G401.6 (cell line): ENCODE data around the gene LDHB.
"Not testable (repeated sequence)": the region's sequence is repeated elsewhere in the genome, so short reads cannot be mapped to it uniquely, and the experiment has no call there.

Experiments used
- FAIRE-seq: peaks from 2 replicates; lab custom pipeline; 2012; peaks lifted over from hg19 to GRCh38; lab: Jason Lieb, UNC

Gene LDHB

GRCh38 chr12:21657326-21658077 lies at the start of gene LDHB:
Gene LDHB (minus strand): TSS chr12:21657842. CDS start chr12:21654671, 3,171 bp downstream.
- peak; percentile 98 for FAIRE-seq

DNA sequence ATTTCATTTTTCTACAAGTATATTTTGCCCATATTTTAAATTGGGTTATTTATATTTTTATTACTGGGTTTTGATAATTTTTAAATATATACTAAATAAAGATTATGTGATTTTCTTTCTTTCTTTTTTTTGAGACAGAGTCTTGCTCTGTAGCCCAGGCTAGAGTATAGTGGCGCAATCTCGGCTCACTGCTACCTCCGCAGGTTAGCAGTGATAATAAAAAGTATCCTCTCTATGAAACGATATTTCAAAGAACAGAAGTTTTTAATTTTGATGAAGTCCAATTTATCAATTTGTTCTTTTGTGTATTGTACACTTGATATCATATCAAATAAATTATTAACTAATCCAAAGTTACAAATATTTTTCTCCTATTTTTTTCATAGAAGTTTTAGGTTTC lies 47.2 kb upstream of the LDHB start:
- FAIRE-seq: no peak

- no peak for FAIRE-seq
Observed at GRCh38 chr12:21699851-21700250, 42.2 kb upstream of the LDHB start.

- peak; percentile 96 for FAIRE-seq
Observed at GRCh38 chr12:21697904-21698630, 40.4 kb upstream of the LDHB start.

DNA sequence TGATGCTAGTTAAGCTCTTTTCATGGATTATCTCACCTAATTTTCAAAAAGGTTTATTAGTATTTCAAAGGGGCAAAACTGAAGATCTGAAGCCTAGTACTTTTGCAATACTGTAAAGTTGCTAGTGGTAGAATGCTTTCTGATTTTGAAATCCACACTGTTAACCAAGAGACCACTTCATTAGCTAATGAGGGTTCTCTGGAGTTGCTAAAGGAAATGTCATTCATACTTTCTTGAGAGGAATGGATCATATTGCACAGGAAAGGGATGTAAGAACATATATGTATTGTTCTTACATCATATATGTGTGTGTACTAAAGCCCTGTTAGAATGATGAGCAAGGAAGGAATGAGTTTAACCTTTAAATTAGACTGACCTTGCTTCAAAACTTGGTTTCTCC lies 39.0 kb upstream of the LDHB start:
- no peak for FAIRE-seq

- FAIRE-seq: no peak
Observed at GRCh38 chr12:21695986-21696385, 38.3 kb upstream of the LDHB start.

- FAIRE-seq: no peak
Observed at GRCh38 chr12:21694660-21695059, 37.0 kb upstream of the LDHB start.

DNA sequence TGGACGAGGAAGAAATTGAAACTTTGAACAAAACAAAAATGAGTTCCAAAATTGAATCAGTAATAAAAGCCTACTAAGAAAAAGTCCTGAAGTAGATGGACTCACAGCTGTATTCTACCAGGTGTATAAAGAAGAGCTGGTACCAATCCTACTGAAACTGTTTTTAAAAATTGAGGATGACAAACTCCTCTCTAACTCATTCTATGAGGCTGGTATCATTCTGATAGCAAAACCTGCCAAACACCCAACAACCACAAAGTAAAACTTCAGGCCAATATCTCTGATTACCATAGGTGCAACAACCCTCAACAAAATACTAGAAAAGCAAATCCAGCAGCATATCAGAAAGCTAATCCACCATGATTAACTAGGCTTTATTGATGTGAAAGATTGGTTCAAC lies 33.9 kb upstream of the LDHB start:
- no peak for FAIRE-seq

DNA sequence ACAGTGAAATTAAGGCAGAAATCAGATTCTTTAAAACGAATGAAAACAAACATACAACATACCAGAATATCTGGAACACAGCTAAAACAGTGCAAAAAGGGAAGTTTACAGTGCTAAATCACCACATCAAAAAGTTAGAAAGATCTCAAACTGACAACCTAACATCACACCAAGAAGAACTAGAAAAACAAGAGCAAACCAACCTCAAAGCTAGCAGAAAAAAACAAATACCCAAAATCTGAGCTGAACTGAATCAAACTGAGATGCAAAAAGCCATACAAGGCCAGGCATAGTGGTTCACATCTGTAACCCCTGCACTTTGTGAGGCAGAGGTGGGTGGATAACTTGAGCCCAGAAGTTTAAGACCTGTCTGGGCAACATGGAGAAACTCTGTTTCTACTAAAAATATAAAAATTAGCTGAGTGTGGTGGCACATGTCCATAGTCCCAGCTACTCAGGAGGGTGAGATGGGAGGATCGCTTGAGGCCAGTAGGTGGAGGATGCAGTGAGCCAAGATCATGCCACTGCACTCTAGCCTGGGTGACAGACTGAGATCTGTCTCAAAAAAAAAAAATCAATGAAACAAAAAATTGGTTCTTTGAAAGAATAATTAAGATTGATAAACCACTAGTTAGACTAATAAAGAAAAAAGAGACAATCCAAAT lies 33.2 kb upstream of the LDHB start:
- FAIRE-seq: no peak

- FAIRE-seq: no peak
Observed at GRCh38 chr12:21683115-21683514, 25.5 kb upstream of the LDHB start.

- no peak for FAIRE-seq
Observed at GRCh38 chr12:21678959-21679358, 21.3 kb upstream of the LDHB start.

GRCh38 chr12:21677622-21678277 lies 20.1 kb upstream of the LDHB start:
- FAIRE-seq: no peak

DNA sequence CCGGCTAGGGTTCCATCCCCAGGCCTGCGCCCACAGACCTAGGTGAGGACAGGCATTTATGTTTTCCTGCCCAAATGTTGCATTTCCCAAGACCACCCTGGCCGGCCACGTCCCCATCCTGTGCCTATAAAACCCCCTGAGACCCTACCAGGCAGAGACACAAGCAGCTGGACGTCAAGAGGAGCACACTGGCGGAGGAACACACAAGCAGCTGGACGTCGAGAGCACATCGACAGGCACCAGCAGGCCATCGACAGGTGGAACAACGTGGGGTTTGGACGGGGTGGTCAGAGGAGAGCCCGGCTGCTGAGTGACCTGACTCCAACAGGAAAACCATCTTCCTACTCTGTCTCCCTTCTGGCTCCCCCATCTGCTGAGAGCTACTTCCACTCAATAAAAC lies 19.6 kb upstream of the LDHB start:
- no peak for FAIRE-seq

- no peak for FAIRE-seq
Observed at GRCh38 chr12:21676776-21677175, 19.1 kb upstream of the LDHB start.

- FAIRE-seq: no peak
Observed at GRCh38 chr12:21675641-21676040, 18.0 kb upstream of the LDHB start.

DNA sequence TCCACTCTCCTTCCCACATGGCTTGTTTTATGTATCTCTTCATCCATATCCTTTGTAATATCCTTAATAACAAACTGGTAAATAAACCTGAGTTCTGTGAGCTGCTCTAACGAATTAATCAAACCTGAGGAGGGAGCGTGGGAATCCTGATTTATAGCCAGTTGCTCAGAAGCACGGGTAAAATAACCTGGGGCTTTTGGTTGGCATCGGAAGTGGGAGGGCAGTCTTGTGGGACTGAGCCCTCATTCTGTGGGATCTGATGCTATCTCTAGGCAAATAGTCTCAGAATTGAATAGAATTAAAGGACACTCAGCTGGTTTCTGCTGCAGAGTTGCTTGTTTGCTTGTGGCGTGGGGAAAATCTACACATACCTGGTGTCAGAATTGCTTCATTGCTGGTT lies 17.5 kb upstream of the LDHB start:
- FAIRE-seq: no peak

DNA sequence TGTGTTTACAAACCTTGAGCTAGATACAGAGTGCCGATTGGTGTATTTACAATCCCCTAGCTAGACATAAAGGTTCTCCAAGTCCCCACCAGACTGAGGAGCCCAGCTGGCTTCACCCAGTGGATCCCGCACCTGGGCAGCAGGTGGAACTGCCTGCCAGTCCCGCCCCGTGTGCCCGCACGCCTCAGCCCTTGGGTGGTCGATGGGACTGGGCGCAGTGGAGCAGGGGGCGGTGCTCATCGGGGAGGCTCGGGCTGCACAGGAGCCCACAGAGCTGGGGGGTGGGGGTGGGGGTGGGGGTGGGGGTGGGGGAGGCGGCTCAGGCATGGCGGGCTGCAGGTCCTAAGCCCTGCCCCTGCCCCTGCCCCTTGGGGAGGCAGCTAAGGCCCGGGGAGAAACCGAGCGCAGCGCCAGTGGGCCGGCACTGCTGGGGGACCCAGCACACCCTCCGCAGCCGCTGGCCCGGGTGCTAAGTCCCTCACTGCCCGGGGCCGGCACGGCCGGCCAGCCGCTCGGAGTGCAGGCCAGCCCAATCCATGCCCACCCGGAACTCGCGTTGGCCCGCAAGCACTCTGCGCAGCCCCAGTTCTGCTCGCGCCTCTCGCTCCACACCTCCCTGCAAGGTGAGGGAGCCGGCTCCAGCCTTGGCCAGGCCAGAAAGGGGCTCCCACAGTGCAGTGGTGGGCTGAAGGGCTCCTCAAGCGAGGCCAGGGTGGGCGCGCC lies 16.3 kb upstream of the LDHB start:
- not testable (repeated sequence) for FAIRE-seq

DNA sequence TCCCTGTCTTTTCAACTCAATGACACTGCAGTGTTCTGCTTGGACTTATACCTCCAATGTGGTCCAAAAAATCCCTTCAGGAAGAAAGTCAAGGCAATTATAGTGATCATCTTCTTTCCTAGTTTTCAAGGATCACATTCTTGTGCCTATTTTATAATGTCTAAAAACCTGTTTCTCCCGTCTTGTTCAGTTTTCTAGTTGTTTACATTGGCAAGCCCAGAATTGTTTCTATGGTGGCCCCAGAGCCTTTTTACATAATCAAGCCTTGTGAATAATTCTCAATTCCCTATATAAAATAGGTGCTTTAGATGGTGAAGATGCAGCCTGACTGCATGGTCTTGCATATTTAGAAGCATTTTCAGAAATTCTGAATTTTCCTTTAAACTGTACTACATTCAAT lies 14.5 kb upstream of the LDHB start:
- no peak for FAIRE-seq

- FAIRE-seq: no peak
Observed at GRCh38 chr12:21666722-21667121, 9.1 kb upstream of the LDHB start.

DNA sequence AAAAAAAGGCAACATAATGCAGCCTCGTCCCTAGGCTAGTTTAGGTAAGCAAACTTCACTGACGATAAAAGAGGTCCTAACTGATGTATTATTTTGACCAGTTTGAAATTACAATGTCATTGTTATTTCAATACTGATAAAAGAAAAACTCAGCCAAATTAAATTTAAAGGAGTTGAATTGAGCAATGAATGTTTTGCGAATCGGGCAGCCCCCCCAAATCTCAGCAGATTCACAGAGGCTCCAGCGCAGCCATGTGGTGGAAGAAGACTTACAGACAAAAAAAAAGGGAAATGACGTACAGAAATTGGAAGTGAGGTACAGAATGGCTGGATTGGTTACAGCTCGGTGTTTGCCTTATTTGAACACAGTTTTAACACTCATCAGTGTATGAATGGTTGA lies 8.2 kb upstream of the LDHB start:
- FAIRE-seq: no peak

DNA sequence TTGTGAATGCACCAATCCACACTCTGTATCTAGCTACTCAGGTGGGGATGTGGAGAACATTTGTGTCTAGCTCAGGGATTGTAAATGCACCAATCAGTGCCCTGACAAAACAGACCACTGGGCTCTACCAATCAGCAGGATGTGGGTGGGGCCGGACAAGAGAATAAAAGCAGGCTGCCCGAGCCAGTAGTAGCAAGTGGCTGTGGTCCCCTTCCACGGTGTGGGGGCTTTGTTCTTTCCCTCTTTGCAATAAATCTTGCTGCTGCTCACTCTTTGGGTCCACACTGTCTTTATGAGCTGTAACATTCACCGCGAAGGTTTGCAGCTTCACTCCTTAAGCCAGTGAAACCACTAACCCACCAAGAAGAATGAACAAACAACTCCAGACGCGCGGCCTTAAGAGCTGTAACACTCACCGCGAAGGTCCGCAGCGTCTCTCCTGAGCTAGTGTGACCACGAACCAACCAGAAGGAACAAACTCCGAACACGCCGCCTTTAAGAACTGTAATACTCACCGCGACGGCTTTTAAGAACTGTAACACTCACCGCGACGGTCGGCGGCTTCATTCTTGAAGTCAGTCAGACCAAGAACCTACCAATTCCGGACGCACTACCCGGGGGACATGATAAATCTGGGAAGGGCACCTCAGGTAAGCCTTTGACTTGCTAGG lies 4.6 kb upstream of the LDHB start:
- no peak for FAIRE-seq
